ENCODE measurements around the gene ATRIP. TPM values are rescaled to one million over a fixed set of nuclear protein-coding genes. Genes with fewer than 3 reads are reported as not detected.
A peak's percentile ranks its signal among the peaks of the same experiment; 100 is the strongest.
"Not testable (repeated sequence)": the region's sequence is repeated elsewhere in the genome, so short reads cannot be mapped to it uniquely, and the experiment has no call there.

Gene ATRIP
- total RNA-seq, 6 experiments from 2014 or later: 7.0 to 10.5 (median 8.2) TPM

- Mint-ChIP-seq H3K27me3 (ENCODE audit: insufficient read depth) (peaks cover 11% of the 10 kb centered on the region), H3K27ac (peak overlapping the region; percentile 38; the same call in 1 of the 2 replicates), H3K4me1 (ENCODE audit: low read depth) (peaks cover 23% of the 10 kb centered on the region), H3K9me3 (no peaks in the 10 kb centered on the region), H3K4me3 (peak overlapping the region; percentile 42), H3K36me3 (ENCODE audit: low read depth) (peaks cover 5% of the 10 kb centered on the region; the same call in 1 of the 2 replicates)
- DNase-seq: peak; percentile 31
- TF ChIP-seq CTCF (IDR thresholded peaks at IDR 0.05): peak; percentile 92
Observed at GRCh38 chr3:48400824-48401433, 45.6 kb upstream of the ATRIP start.

- H3K27ac Mint-ChIP-seq; H3K9me3 Mint-ChIP-seq; H3K27me3 Mint-ChIP-seq (ENCODE audit: insufficient read depth); DNase-seq; H3K36me3 Mint-ChIP-seq (ENCODE audit: low read depth); H3K4me3 Mint-ChIP-seq: not testable (repeated sequence)
- peaks cover 23% of the 10 kb centered on the region for H3K4me1 Mint-ChIP-seq (ENCODE audit: low read depth)
Observed at GRCh38 chr3:48401434-48401901, 45.1 kb upstream of the ATRIP start.

GRCh38 chr3:48402281-48402732, 44.2 kb upstream of the ATRIP start:
- TF ChIP-seq CTCF (IDR thresholded peaks at IDR 0.05): no peak
- peak overlapping the region; percentile 74 for H3K27ac Mint-ChIP-seq
- H3K36me3 Mint-ChIP-seq (ENCODE audit: low read depth): peaks cover 5% of the 10 kb centered on the region; the same call in 1 of the 2 replicates
- DNase-seq: peak; percentile 89
- H3K4me1 Mint-ChIP-seq (ENCODE audit: low read depth): peaks cover 23% of the 10 kb centered on the region
- H3K9me3 Mint-ChIP-seq: no peaks in the 10 kb centered on the region
- peaks cover 3% of the 10 kb centered on the region for H3K27me3 Mint-ChIP-seq (ENCODE audit: insufficient read depth)
- peak overlapping the region; percentile 56 for H3K4me3 Mint-ChIP-seq

GRCh38 chr3:48402907-48403306, 43.6 kb upstream of the ATRIP start:
- H3K27ac Mint-ChIP-seq: peak overlapping the region; percentile 74

GRCh38 chr3:48403533-48404439, 42.8 kb upstream of the ATRIP start:
- DNase-seq: no peak
- Mint-ChIP-seq H3K36me3 (ENCODE audit: low read depth) (peaks cover 5% of the 10 kb centered on the region; the same call in 1 of the 2 replicates), H3K9me3 (no peaks in the 10 kb centered on the region), H3K4me1 (ENCODE audit: low read depth) (peaks cover 23% of the 10 kb centered on the region), H3K27me3 (ENCODE audit: insufficient read depth) (no peaks in the 10 kb centered on the region; the same call in 1 of the 2 replicates), H3K4me3 (no peak overlapping the region), H3K27ac (no peak overlapping the region)
- TF ChIP-seq CTCF (IDR thresholded peaks at IDR 0.05): no peak

More at GRCh38 chr3:48402907-48403306, 43.6 kb upstream of the ATRIP start:
- no peak for DNase-seq
- peaks cover 2% of the 10 kb centered on the region for H3K27me3 Mint-ChIP-seq (ENCODE audit: insufficient read depth)
- peaks cover 23% of the 10 kb centered on the region for H3K4me1 Mint-ChIP-seq (ENCODE audit: low read depth)
- H3K4me3 Mint-ChIP-seq: no peak overlapping the region
- no peak for TF ChIP-seq CTCF (IDR thresholded peaks at IDR 0.05)
- no peaks in the 10 kb centered on the region for H3K9me3 Mint-ChIP-seq
- H3K36me3 Mint-ChIP-seq (ENCODE audit: low read depth): peaks cover 5% of the 10 kb centered on the region; the same call in 1 of the 2 replicates

Measured in HFFc6 (cell line).